Heart left ventricle (tissue), 16 donors: ENCODE results near the gene HPGD. TPM values are rescaled to one million over a fixed set of nuclear protein-coding genes. Genes with fewer than 3 reads are reported as not detected.

Experiments
- ATAC-seq, 4 donors: fragments of 200-7000 bp; cut with Tn5 transposase; one replicate each; pipeline ENCODE4 v1.9.1; 2020 to 2022; ENCODE audit warnings: moderate library complexity in 4 of 4, mild to moderate bottlenecking in 3 of 4, moderate number of reproducible peaks in 1 of 4
- DNase-seq, 5 donors: peaks; one replicate each; pipeline ENCODE4 v3.0.0-alpha.2; 2020
- H3K27ac ChIP-seq, 12 donors: fragments of 200-600 bp; sonication (generic) in 4 of 12; one replicate each; pipeline versions ENCODE4 v1.5.0 to v1.8.0; 2016 to 2022; ENCODE audit warnings: mild to moderate bottlenecking in 2 of 12
- H3K27me3 ChIP-seq, 9 donors: fragments of 200-600 bp; sonication (generic) in 2 of 9; one replicate each; pipeline versions ENCODE4 v1.5.1 to v1.8.0; 2016 to 2022; ENCODE audit warnings: mild to moderate bottlenecking in 3 of 9
- H3K36me3 ChIP-seq, 9 donors: fragments of 200-600 bp; sonication (generic) in 2 of 9; one replicate each; pipeline versions ENCODE4 v1.5.0 to v1.8.0; 2018 to 2022; ENCODE audit warnings: mild to moderate bottlenecking in 2 of 9
- H3K4me1 ChIP-seq, 12 donors: fragments of 200-600 bp; sonication (generic) in 4 of 12; one replicate each; pipeline versions ENCODE4 v1.5.0 to v1.8.0; 2016 to 2022; ENCODE audit warnings: mild to moderate bottlenecking in 3 of 12
- H3K4me3 ChIP-seq, 12 donors: fragments of 200-600 bp; sonication (generic) in 4 of 12; one replicate each; pipeline versions ENCODE4 v1.5.0 to v1.8.0; 2017 to 2022; ENCODE audit warnings: mild to moderate bottlenecking in 9 of 12, moderate library complexity in 4 of 12
- H3K9me3 ChIP-seq, 12 donors: fragments of 200-600 bp; sonication (generic) in 4 of 12; one replicate each; pipeline versions ENCODE4 v1.5.0 to v1.8.0; 2016 to 2022; ENCODE audit warnings: mild to moderate bottlenecking in 1 of 12
- POLR2A ChIP-seq, 2 donors: fragments of 450-650 bp; IDR thresholded peaks; one replicate each; pipeline ENCODE4 v1.6.1; 2017; ENCODE audit warnings: antibody characterized with exemption in 2 of 2, mild to moderate bottlenecking in 2 of 2, moderate library complexity in 2 of 2
- WGBS, 4 donors: extraction: QIAGEN DNeasy Blood & Tissue Kit in 2 of 4; methylation state at CpG; one replicate each; pipeline versions ENCODE4 v1.1.5 to v1.1.7; 2013 to 2018; 5-methylcytosine and 5-hydroxymethylcytosine counted together
- intact Hi-C, 10 donors: fragments of 100-400 bp; cut with DNase I; formaldehyde crosslinking; loops; one replicate each; pipeline versions ENCODE4 v1.11.1 to v1.14.2; 2022
- polyA plus RNA-seq, 2 donors: library from polyadenylated mRNA; stranded (reverse); fragments of 200-250 nt; gene quantifications; one replicate each; pipeline ENCODE4 v1.2.3, GENCODE V29; 2013
- total RNA-seq, 9 donors: library from RNA; depleted of rRNA in 2 of 9; stranded (reverse); fragments of >200 nt in 2 of 9; fragmentation: NEBNext Ultra II Directional in 3 of 9; extraction: Animal tissue kit (Norgen Biotek cat#: 25700) in 3 of 9; gene quantifications; one replicate each; pipeline versions ENCODE4 v1.1.0 to v1.2.4, GENCODE V29; 2016 to 2023
- TF ChIP-seq, protein P1 (sequence below), 12 donors: fragments of 200-600 bp; sonication (generic) in 4 of 12; IDR thresholded peaks; one replicate each; pipeline versions ENCODE4 v1.5.0 to v1.8.0; 2018 to 2022; ENCODE audit warnings: antibody characterized with exemption in 12 of 12, mild to moderate bottlenecking in 5 of 12
- donor health status: ischemic (EF 13 %, LVEDD 7.1; RV severe dilation, severe dysfunction).
- donor health status: healthy with polysubstance abuse.
- donor health status: DM: no; HTN: yes; CAD: no.
- donor health status: DM: no; HTN: no; CAD: no.
- donor health status: ischemic (EF 25% LVEDD 6.9; RV normal size, moderate dysfunction).
- donor health status: ischemic (EF 25% LVEDD 5.7; RV mildly dilated, moderate dysfunction).
- donor health status: healthy.
- donor health status: DM: yes; HTN: yes; CAD: no.
- donor health status: ischemic (EF 35%, LVEDD 5.7; RV mildly dilated, moderate dysfunction).
- donor health status: nonischemic (EF 11% LVEDD 7.7; RV severe dilation, severe dysfunction).
- donor health status: DM: yes; HTN: yes; CAD: no.
- donor health status: PGD.
- donor health status: ischemic (EF 29% LVEDD 5.4; RV normal size, mild dysfunction).
- donor health status: nonischemic (EF 23%, LVEDD 6.1; RV moderate dilation, normal function).

The HPGD gene
- total and polyA plus RNA-seq, 11 donors, result 0.29 to 4.7 (median 0.91) TPM

DNA sequence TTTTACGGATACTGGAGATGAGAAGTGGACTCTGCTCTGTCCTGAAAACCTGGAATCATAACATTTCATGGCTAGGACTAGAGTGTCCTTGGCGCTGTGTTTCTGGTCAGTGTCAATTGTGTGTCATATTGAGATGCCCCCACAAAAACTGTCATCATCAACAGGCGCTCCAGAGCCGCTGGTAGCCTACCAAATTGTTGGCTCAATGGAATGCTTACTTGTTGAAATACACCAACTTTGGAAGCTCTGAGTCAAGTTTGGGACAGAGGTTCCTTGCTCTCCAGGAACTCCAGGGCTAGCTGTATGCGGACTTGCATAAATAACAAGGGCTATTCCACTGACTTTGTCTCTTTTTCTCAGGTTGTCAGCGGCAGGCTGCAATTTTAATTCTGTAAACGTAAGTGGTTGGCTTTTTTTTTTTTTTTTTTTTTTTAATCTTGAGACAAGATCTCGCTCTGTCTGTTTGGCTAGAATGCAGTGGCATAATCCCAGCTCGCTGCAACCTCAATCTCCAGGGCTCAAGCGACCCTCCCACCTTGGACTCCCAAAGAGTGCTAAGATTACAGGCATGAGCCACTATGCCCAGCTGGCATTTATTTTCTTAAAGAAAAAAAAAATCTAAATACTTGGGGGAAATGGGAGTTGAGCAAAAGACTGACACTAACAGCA lies 871 bp upstream of the HPGD start:
- ATAC-seq, result peak in 2 of 4 donors; percentile 42 to 46
- TF ChIP-seq, protein P1, sequence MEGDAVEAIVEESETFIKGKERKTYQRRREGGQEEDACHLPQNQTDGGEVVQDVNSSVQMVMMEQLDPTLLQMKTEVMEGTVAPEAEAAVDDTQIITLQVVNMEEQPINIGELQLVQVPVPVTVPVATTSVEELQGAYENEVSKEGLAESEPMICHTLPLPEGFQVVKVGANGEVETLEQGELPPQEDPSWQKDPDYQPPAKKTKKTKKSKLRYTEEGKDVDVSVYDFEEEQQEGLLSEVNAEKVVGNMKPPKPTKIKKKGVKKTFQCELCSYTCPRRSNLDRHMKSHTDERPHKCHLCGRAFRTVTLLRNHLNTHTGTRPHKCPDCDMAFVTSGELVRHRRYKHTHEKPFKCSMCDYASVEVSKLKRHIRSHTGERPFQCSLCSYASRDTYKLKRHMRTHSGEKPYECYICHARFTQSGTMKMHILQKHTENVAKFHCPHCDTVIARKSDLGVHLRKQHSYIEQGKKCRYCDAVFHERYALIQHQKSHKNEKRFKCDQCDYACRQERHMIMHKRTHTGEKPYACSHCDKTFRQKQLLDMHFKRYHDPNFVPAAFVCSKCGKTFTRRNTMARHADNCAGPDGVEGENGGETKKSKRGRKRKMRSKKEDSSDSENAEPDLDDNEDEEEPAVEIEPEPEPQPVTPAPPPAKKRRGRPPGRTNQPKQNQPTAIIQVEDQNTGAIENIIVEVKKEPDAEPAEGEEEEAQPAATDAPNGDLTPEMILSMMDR (IDR thresholded peaks at IDR 0.05), result no peak
- no peak for TF ChIP-seq POLR2A (IDR thresholded peaks at IDR 0.05)
- Histone ChIP-seq H3K4me3 (peak overlapping the region in 11 of 12 donors; percentile 37 to 71 (median 58)), H3K36me3 (no peaks in the 10 kb centered on the region), H3K4me1 (peaks cover 0 to 33% (median 7%) of the 10 kb centered on the region in 12 donors), H3K27me3 (peaks cover 0 to 29% (median 0%) of the 10 kb centered on the region in 9 donors), H3K27ac (peak overlapping the region in 2 of 12 donors; percentile 39 to 75), H3K9me3 (no peaks in the 10 kb centered on the region)
- intact Hi-C loops, result no loop called here
- DNase-seq, result no peak
- 24 to 30% (median 27%) methylated on average over 10 of the region's 10 CpGs for WGBS, 4 donors

DNA sequence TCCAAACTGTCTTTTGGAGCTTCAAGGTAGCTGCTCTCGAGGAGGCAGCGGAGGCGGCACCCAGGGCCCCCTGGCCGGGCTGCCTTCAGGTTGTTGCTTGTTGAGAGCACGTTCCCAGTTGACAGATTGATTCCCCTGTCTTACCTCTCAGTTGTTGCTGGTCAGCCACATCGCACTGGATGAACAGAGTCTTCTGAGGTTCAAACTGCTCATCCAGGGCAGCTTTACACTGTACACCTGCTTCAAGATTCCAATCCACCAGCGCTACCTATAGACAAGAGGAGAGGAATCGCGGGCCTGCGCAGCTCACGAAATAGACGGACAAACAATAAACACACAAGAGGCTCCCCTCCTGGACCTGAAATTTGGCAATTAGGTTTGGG lies 497 bp downstream of the HPGD start:
- peak overlapping the region in 1 of 12 donors; percentile 75 for H3K27ac ChIP-seq
- 4 to 9% (median 5%) methylated on average over 12 of the region's 12 CpGs for WGBS, 4 donors

DNA sequence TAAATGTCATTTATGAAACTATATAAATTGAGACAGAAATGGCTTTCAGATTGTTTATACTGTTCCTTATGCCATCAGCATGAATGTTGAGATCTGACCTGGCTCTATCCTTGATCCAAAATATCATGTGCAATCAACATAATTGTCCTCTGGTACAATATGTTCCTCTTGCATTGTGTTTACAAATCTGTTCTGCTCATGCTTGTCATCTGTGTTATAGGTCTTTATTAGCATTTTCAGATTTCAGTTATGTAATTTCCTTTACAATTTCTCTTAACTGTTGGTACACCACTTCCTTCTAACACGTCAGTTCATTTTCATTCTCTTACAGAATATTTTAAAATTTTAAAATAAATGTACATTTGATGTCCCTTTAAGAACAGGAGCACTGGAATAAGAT lies 1.6 kb downstream of the HPGD start:
- Histone ChIP-seq H3K4me1 (peaks cover 0 to 43% (median 7%) of the 10 kb centered on the region in 12 donors), H3K27ac (peak overlapping the region in 1 of 12 donors; percentile 75), H3K4me3 (no peak overlapping the region), H3K36me3 (no peaks in the 10 kb centered on the region), H3K27me3 (peaks cover 0 to 23% (median 0%) of the 10 kb centered on the region in 9 donors), H3K9me3 (no peaks in the 10 kb centered on the region)
- intact Hi-C loops, result no loop called here
- DNase-seq (no peak), ATAC-seq (peak in 1 of 4 donors; percentile 20)
- 58 to 68% (median 65%) methylated on average over 1 of the region's 1 CpG for WGBS, 4 donors
- no peak for TF ChIP-seq POLR2A (IDR thresholded peaks at IDR 0.05)
- TF ChIP-seq, protein P1 (IDR thresholded peaks at IDR 0.05), result no peak

More for the DNA sequence above, 497 bp downstream of the HPGD start:
- Histone ChIP-seq H3K36me3 (no peaks in the 10 kb centered on the region), H3K9me3 (no peaks in the 10 kb centered on the region), H3K27me3 (peaks cover 0 to 29% (median 0%) of the 10 kb centered on the region in 9 donors), H3K4me1 (peaks cover 0 to 43% (median 7%) of the 10 kb centered on the region in 12 donors), H3K4me3 (peak overlapping the region; percentile 37 to 71 (median 57))
- TF ChIP-seq, protein P1 (IDR thresholded peaks at IDR 0.05), result no peak
- no peak for TF ChIP-seq POLR2A (IDR thresholded peaks at IDR 0.05)
- peak in 3 of 4 donors; percentile 12 to 47 (median 38) for ATAC-seq
- intact Hi-C loops, result no loop called here
- DNase-seq, result peak in 1 of 5 donors; percentile 55

DNA sequence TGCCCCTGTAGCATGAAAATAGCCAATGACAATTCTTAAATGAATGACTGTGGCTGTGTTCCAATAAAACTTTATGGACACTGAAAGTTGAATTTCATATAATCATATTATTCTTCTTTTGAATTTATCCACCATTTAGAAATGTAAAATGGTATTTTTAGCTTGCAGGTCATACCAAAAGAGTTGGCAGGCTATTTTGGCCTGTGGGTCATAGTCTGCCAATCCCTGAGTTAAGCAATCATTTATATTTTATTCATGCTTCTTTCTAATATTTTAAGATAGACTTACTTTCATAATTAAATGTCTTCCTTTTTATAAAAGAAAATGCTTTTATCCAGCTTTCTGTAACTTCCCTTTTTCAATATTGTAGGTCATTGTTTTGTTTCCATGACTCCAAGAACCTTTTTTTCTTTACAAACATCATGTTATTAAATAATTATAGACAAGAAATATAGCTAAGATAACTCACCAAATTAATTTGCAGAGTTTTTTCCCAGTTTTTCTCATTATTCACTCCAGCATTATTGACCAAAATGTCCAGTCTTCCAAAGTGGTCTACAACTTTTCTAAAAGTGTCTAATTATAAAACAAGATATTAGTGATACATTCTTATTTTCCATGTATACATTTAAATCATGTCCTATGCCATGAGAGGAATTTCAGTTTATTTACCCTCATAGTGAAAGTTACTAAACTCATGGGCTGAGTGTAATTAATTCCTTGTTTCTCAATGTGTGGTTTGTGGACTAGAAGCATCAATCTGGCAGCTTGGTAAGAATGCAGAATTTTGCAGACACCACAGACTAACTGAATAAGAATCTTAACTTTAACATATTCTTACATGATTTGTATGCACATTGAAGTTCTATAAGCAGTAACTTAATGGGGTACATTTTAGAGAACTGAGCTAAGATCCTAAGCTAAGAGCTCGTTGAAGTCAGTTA lies 4.5 kb downstream of the HPGD start:
- Histone ChIP-seq H3K27me3 (peaks cover 0 to 15% (median 0%) of the 10 kb centered on the region in 9 donors), H3K9me3 (no peaks in the 10 kb centered on the region), H3K4me3 (no peak overlapping the region), H3K27ac (no peak overlapping the region), H3K4me1 (peaks cover 0 to 35% (median 7%) of the 10 kb centered on the region in 12 donors), H3K36me3 (no peaks in the 10 kb centered on the region)
- no peak for DNase-seq
- intact Hi-C loops, result no loop called here
- no peak for TF ChIP-seq POLR2A (IDR thresholded peaks at IDR 0.05)
- TF ChIP-seq, protein P1 (IDR thresholded peaks at IDR 0.05), result no peak
- no peak for ATAC-seq
- WGBS, 4 donors, result 73 to 81% (median 76%) methylated on average over 1 of the region's 1 CpG
